SKM-1 treated with dmso at 0.1 percent for 144 hours (cell line): ENCODE data around the gene NOS2.
A peak's percentile ranks its signal among the peaks of the same experiment; 100 is the strongest.

Source experiments
- DNase-seq: peaks from one replicate; lab custom pipeline; 2025; ENCODE audit not compliant: unreplicated experiment; lab: John Stamatoyannopoulos, UW

The NOS2 gene

GRCh38 chr17:27819145-27819544, 18.8 kb upstream of the NOS2 start:
- DNase-seq: no peak

- DNase-seq: no peak
Observed at GRCh38 chr17:27818401-27819105, 18.2 kb upstream of the NOS2 start.

- DNase-seq: no peak
Observed at GRCh38 chr17:27817731-27818130, 17.4 kb upstream of the NOS2 start.

- DNase-seq: no peak
Observed at GRCh38 chr17:27816946-27817345, 16.6 kb upstream of the NOS2 start.

GRCh38 chr17:27811961-27812360, 11.6 kb upstream of the NOS2 start:
- DNase-seq: no peak

- DNase-seq: no peak
Observed at GRCh38 chr17:27810902-27811557, 10.7 kb upstream of the NOS2 start.

- DNase-seq: no peak
Observed at GRCh38 chr17:27810211-27810901, 10.0 kb upstream of the NOS2 start.

- no peak for DNase-seq
Observed at GRCh38 chr17:27809555-27809954, 9.2 kb upstream of the NOS2 start.

- DNase-seq: no peak
Observed at GRCh38 chr17:27808628-27809027, 8.3 kb upstream of the NOS2 start.

- no peak for DNase-seq
Observed at GRCh38 chr17:27807567-27808470, 7.5 kb upstream of the NOS2 start.

- DNase-seq: peak; percentile 71
Observed at GRCh38 chr17:27805520-27806146, 5.3 kb upstream of the NOS2 start.

- DNase-seq: no peak
Observed at GRCh38 chr17:27804113-27804512, 3.8 kb upstream of the NOS2 start.

GRCh38 chr17:27802962-27803680, 2.8 kb upstream of the NOS2 start:
- DNase-seq: no peak

GRCh38 chr17:27802033-27802432, 1.7 kb upstream of the NOS2 start:
- no peak for DNase-seq

- DNase-seq: no peak
Observed at GRCh38 chr17:27798376-27798775, 2.0 kb downstream of the NOS2 start.

GRCh38 chr17:27797390-27798091, 2.8 kb downstream of the NOS2 start:
- DNase-seq: no peak

- no peak for DNase-seq
Observed at GRCh38 chr17:27793906-27794569, 6.3 kb downstream of the NOS2 start.

GRCh38 chr17:27793168-27793905, 7.0 kb downstream of the NOS2 start:
- DNase-seq: no peak
